Activated CD4-positive, alpha-beta T cell treated with anti-CD3 and anti-CD28 coated beads, Interleukin-2, amount 50 U/mL, for 1 hour (primary cell): ENCODE measurements around the gene EYS.

Experiments
- DNase-seq: peaks from one replicate; pipeline ENCODE4 v3.0.0-alpha.2; 2020

The EYS gene

GRCh38 chr6:65191471-65191870 is 515.6 kb downstream of the EYS start:
- DNase-seq: no peak

DNA sequence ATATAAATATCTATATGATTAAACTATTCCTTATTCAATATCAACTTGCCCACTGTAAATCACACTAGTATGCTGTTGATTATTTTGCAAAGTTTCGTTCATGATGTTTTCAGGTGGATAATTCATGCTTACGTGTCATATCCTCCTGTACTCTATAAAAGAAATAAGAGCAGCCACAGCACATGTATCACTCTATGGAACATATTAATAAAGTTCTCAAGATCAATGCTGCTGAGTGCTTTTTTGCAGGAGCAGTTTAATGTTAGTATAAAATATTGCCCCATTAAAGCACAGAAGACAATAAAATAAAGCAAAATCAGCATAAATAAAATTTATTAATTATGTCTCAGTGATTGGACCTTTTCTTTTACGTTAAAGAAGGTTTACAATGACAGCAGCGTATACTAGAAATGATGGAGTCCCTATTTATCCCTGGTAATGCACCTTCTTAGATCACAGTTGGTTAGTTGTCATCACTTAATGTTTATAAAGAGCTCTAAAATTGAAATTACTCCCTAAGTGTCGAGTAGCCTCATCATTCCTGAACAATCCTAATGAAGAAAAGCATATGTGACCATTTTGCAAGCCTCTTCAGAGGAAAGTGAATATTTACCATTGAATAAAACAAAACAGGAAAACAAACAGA is 517.7 kb downstream of the EYS start:
- DNase-seq: no peak

- no peak for DNase-seq
These were observed 520.2 kb downstream of the EYS start for GRCh38 chr6:65186826-65187225.

GRCh38 chr6:65182681-65183080 is 524.3 kb downstream of the EYS start:
- DNase-seq: no peak

DNA sequence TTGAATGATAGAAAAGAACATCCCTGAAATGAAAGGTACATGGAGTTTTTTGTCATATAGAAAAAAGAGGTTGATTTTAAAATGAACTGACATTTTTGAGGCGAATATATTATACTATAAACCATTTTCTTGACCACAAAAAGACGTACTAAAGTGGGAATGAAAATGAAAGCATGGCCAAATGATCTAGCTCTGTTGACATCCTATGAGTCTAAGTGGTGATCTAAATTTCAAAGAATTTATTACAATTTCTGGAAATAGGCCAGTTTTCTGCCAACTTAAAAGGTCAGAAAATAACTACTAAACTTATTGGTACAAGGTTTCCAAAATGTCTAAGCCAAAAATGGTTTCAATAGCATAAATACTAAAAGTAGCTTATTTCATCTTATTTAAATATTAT is 536.8 kb downstream of the EYS start:
- no peak for DNase-seq

DNA sequence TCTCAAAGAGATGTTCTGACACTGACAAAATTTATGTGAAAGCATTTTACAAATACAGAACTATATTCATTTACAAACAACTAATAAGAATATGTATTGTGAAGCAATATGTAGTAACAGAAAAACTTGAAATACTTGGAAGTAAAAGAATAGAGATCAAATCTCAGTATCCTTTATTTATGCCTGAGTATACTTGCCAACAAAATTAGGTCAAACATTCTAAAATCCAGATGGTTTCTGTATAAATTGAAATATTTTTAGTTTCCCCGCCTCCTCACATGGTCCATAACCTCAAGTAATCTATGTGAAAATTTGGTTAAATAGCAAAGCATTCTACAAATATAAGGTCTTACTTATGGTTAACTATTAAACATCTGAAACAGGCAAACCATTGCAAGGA is 545.4 kb downstream of the EYS start:
- DNase-seq: no peak

DNA sequence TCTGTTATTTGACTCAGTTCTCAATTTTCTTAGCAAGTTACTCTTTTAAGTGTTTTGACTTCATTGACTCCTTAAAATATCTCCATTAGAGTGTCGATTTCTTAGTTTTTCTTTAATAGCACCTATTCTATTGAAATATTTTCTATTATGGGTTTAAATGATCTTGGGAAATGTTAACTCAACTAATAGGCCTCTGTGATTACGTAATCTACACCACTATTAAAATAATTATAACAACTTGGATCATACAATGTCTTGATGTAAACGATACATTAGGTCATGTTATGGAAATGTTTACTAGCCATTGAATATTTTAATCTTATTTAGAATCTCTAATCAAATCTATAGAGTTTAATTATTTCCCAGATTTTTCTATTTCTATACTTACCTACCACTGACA is 550.0 kb downstream of the EYS start:
- DNase-seq: no peak

GRCh38 chr6:65155083-65155482 is 551.9 kb downstream of the EYS start:
- DNase-seq: no peak

DNA sequence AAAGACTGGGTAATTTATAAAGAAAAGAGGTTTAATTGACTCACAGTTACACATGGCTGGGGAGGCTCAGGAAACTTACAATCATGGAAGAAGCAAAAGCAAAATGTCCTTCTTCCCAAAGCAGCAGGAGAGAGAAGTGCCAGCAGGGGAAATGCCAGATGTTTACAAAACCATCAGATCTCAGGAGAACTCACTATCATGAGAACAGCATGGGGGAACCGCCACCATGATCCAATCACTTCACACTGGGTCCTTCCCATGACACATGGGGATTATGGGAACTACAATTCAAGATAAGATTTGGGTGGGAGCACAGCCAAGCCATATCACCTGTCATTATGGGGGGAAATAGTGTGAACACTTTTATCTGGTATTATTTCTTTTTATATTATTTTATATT is 557.2 kb downstream of the EYS start:
- no peak for DNase-seq

- no peak for DNase-seq
These were observed 558.2 kb downstream of the EYS start for GRCh38 chr6:65148839-65149238.

- no peak for DNase-seq
These were observed 571.5 kb downstream of the EYS start for GRCh38 chr6:65135567-65135966.

DNA sequence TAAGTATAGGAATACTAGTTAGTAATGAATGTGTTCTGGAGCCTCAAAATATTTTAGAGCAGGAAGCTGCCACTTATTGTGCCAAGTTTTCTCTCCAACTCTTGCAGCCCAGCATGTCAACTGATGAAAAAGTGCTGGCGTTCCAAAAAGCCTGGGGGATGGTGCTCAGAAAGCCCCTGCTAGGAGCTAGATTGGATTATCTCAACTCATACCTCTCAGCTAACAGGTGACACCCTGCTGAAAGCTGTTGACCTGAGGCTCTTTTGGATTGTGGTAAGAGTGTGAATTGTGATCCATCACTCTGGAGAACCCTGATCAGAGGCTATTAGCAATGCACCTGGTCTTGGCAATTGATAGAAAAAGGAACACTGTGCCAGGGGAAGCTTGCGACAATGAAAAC is 580.4 kb downstream of the EYS start:
- no peak for DNase-seq

DNA sequence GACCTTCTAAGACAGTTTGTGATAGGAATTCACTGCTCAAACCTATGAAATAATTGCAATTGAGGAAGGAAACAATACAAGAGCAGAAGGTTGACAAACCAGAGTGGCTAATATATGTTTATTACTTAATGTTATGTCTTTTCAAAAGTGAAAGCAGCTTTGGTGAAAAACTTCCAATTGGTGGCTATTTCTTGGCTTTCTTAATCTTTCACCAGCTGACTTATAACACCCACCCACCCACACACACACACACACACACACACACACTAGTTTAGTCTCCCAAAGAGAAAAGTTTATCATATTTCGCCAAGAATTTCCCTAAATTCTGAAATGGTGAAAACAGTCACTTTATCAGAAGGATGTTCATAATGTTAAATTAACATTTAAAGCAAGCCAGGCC is 583.5 kb downstream of the EYS start:
- no peak for DNase-seq

- no peak for DNase-seq
These were observed 589.1 kb downstream of the EYS start for GRCh38 chr6:65117817-65118409.

DNA sequence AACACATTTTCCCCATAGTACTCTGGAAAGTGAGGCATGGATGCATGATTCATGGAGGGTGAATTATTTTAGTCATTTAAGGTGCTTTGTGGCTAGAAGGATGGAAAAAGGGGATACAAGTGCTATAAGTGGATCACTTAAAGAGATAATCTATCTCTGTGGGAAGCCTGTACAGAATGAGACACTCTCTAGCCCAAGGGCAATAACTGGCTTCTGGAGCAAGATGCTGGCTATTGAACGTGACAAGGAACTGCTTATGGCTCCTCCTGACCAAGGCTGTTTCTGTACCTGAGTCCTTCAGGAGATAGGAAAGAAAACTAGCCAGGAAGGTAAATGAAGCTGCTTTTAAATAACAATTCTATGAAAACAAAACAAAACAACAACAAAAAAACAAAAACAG is 590.7 kb downstream of the EYS start:
- DNase-seq: no peak

- DNase-seq: no peak
These were observed 593.4 kb downstream of the EYS start for GRCh38 chr6:65113581-65113980.

DNA sequence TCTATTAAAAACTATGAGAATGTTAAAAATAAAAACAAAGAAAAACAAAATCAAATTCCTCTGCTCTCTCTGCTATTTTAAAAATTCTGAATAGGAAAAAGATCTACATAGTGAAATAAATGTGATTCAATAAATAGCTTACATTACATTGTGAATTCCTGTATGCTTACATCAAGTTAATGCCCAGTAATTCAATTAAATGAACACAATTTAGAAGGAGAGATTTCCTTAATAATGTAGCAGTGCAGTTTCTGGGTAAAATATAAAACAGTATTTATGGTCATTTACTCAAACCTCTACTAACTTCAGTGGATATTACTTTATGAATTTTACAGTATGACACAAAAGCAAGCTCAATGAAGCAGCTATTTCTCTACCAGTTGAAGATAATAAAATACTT is 594.6 kb downstream of the EYS start:
- DNase-seq: no peak

DNA sequence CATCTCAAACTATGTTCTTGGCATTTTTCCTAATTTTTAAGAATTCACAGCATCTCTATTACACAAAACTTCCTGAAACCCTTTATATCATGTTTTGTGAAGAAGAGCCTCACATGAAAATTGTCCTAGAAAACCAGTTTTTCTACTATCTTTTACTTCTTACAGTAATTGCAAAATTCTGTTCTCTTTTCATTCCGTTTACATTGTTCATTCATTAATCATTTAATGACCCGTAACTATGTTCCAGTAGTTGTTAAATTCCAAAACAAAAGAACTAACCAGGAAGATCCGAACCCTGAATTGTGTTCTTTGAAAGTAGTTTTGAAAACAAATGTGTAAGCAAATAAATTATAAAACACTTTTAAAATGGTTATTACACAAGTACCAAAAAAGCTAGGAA is 597.0 kb downstream of the EYS start:
- no peak for DNase-seq

DNA sequence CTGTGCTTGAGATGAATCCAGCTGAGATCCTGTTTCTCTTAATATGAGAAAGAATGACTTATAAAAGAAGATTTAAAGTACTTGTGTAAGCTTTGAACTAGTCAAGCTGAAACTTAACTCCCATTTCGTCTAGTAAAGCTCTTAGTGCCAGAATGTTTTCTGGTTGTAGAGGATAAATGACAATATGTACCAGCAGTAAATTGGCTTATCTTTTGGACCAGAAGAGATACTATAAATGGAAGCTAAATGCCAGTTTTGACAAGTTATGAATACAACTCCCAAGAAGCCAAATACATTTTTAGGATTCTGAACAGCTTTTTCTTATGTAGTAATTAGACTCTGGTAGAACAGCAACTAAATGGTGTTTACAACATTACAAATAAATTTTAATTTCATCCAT is 608.7 kb downstream of the EYS start:
- DNase-seq: no peak

DNA sequence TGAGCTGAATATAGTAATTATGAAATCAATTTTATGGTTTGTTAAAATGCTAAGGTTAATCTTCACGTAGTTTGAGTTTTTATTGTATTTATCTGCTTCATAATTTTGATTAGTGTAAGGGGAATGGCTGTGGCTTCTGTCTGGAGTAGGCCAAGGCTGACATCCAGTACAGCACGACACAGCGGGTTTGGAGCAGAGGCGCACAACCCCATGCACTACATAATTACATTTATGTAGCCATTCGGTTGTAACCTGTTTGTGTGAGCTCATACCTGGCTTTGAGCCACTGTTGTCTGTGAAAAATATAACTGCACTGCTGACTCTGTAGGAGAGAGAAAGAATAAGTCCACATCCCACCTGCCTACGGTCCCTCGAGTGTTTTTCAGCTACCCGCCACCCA is 615.5 kb downstream of the EYS start:
- DNase-seq: no peak

DNA sequence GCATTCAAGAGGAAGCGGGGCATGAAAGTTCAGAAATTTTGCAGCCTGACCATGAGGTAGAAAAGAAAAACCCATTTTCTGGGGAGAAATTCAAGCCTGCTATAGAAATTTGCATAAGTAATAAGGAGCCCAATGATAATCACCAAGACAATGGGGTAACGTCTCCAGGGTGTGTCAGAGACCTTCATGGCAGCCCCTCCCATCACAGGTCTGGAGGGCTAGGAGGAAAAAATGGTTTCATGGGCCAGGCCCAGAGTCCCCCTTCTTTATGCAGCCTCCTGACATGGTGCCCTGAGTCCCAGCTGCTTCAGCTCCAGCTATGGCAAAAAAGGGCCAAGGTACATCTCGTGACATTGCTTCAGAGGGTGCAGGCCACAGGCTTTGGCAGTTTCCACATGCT is 618.5 kb downstream of the EYS start:
- no peak for DNase-seq

DNA sequence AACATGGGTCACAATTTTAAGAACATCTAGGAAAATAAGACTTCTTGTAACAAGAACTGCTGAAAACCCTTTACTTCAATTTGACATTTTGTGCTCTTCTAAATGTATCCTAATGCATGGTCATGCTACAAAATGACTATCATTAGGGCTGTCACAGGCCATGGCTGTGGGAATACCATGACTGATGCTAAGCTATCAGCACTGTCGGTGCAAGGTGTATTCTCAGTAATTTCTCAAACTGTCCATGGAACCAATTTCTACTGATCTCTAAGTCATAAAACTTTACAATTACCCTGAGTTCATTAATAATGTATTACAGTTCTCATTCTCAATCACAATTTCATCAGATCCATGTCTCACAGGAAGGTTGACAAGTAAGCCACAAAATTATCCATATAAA is 625.3 kb downstream of the EYS start:
- DNase-seq: no peak

- DNase-seq: no peak
These were observed 631.3 kb downstream of the EYS start for GRCh38 chr6:65075705-65076230.

DNA sequence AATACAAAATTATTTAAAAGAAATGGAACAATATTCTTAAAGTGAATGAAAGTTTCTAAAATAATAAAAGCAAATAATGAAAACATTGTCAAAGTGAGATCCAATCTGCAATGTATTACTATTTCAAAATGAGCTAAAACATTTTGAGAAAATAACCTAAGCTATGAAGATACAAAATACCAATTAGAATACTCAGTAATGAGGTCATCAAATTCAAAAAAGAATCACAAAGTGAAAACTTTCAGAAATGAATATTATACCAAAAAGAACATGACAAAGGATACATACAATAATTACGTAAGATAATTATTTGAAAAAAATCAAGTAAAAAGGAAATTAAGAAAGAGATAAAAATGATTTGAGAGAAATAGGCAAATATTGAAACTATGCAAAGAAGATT is 634.5 kb downstream of the EYS start:
- no peak for DNase-seq

DNA sequence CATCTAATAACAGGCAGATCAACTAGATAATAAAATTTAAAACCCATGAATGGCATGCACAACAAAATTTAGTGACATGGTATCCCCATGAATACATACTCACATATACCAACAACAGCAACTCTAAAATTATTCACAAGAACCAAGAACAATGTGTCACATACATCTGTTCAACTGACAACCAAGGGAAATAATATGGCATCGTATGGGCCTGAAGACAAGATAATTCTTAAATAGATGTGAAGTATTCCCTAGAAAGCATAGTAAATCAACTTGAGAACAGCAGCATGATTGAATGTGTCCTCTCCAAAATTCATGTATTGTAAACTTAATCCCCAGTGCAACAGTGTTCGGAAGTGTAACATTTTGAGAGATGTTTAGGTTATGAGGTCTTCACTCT is 635.5 kb downstream of the EYS start:
- no peak for DNase-seq
